HepG2 (cell line): ENCODE results near the gene TARS3. TPM values are rescaled to one million over a fixed set of nuclear protein-coding genes. Genes with fewer than 3 reads are reported as not detected.

Source experiments
- ISX ChIP-seq: sonication (generic); formaldehyde crosslinking; conservative IDR thresholded peaks from 2 replicates; pipeline ENCODE4 v1.5.0; 2020; ENCODE audit warnings: missing genetic modification reagents
- MED1 ChIP-seq: sonication (generic); formaldehyde crosslinking; IDR thresholded peaks from 2 replicates; pipeline ENCODE4 v1.4.0; 2020; ENCODE audit warnings: missing genetic modification reagents
- MIER3 ChIP-seq: IDR thresholded peaks from 2 replicates; pipeline ENCODE4 v1.6.1; 2016; ENCODE audit warnings: missing compliant biosample characterization, borderline replicate concordance
- MTA1 ChIP-seq: sonication (generic); formaldehyde crosslinking; IDR thresholded peaks from 2 replicates; pipeline ENCODE4 v1.4.0; 2020; ENCODE audit warnings: missing genetic modification reagents, mild to moderate bottlenecking, borderline replicate concordance
- NCOA5 ChIP-seq: sonication (generic); formaldehyde crosslinking; IDR thresholded peaks from 2 replicates; pipeline ENCODE4 v1.4.0; 2020; ENCODE audit warnings: missing genetic modification reagents
- NR3C1 ChIP-seq: sonication (generic); formaldehyde crosslinking; IDR thresholded peaks from 2 replicates; pipeline ENCODE4 v1.4.0; 2020; ENCODE audit warnings: missing genetic modification reagents
- PRPF4 ChIP-seq: fragments of 200-400 bp; formaldehyde crosslinking; IDR thresholded peaks from 2 replicates; pipeline ENCODE4 v1.6.1; 2016; ENCODE audit warnings: low read length, low read depth; ENCODE audit not compliant: poor library complexity, severe bottlenecking
- REL ChIP-seq: sonication (generic); formaldehyde crosslinking; conservative IDR thresholded peaks from 2 replicates; pipeline ENCODE4 v1.8.0; 2022; ENCODE audit warnings: mild to moderate bottlenecking, missing genetic modification reagents, moderate library complexity
- SP1 ChIP-seq, 2 experiments: fragments of 450-650 bp in 1 of 2; sonication (generic) in 1 of 2; formaldehyde crosslinking in 1 of 2; IDR thresholded peaks; 2 replicates each; pipeline versions ENCODE4 v1.4.0 to v1.6.1; 2016 to 2020; ENCODE audit warnings: missing genetic modification reagents in 1 of 2
- TEAD3 ChIP-seq: optimal IDR thresholded peaks from 2 replicates; pipeline ENCODE3; 2016; ENCODE audit warnings: borderline replicate concordance
- ZNF282 ChIP-seq: fragments of 450-650 bp; IDR thresholded peaks from 2 replicates; pipeline ENCODE4 v1.6.1; 2018; ENCODE audit not compliant: partially characterized antibody
- ZNF350 ChIP-seq: sonication (generic); formaldehyde crosslinking; IDR thresholded peaks from 2 replicates; pipeline ENCODE4 v1.4.0; 2020; ENCODE audit warnings: mild to moderate bottlenecking, low read depth, missing genetic modification reagents, borderline replicate concordance
- ZNF44 ChIP-seq: sonication (generic); formaldehyde crosslinking; IDR thresholded peaks from 2 replicates; pipeline ENCODE4 v1.5.1; 2020; ENCODE audit warnings: mild to moderate bottlenecking, missing genetic modification reagents
- ZNF501 ChIP-seq: sonication (generic); formaldehyde crosslinking; IDR thresholded peaks from 2 replicates; pipeline ENCODE4 v1.5.1; 2020; ENCODE audit warnings: mild to moderate bottlenecking, moderate library complexity, missing genetic modification reagents
- ZNF607 ChIP-seq: sonication (generic); formaldehyde crosslinking; IDR thresholded peaks from 2 replicates; pipeline ENCODE4 v1.5.1; 2020; ENCODE audit warnings: missing genetic modification reagents, mild to moderate bottlenecking, borderline replicate concordance
- ZNF839 ChIP-seq: sonication (generic); formaldehyde crosslinking; IDR thresholded peaks from 2 replicates; pipeline ENCODE4 v1.4.0; 2020; ENCODE audit warnings: missing genetic modification reagents, mild to moderate bottlenecking, borderline replicate concordance
- polyA plus RNA-seq, 8 experiments: library from polyadenylated mRNA; depleted of rRNA in 3 of 8; stranded (reverse) in 7 of 8; unstranded in 1 of 8; fragments of >200 nt; fragmentation: Illumina TruSeq in 4 of 8; extraction: Trizol in 4 of 8; gene quantifications; 2 replicates each; pipeline versions ENCODE4 v1.2.1 to v1.2.3, GENCODE V29; 2011 to 2016; ENCODE audit warnings: low read depth in 4 of 8, missing spikeins in 1 of 8, mixed read lengths in 1 of 8; ENCODE audit not compliant: insufficient read depth in 1 of 8
- total RNA-seq, 5 experiments: library from RNA; depleted of rRNA; stranded (reverse); fragments of >200 nt; fragmentation: Illumina TruSeq; extraction: Trizol; gene quantifications; 2 replicates each; pipeline ENCODE4 v1.2.3, GENCODE V29; 2016; ENCODE audit warnings: low read depth in 1 of 5
- TF ChIP-seq, protein P1 (sequence below): sonication (generic); formaldehyde crosslinking; conservative IDR thresholded peaks from 2 replicates; pipeline ENCODE4 v1.4.0; 2020; ENCODE audit warnings: mild to moderate bottlenecking, missing genetic modification reagents, moderate library complexity
- TF ChIP-seq, protein P2 (sequence below): sonication (generic); formaldehyde crosslinking; IDR thresholded peaks from 2 replicates; pipeline ENCODE4 v1.4.0; 2020; ENCODE audit warnings: mild to moderate bottlenecking, missing genetic modification reagents
- TF ChIP-seq, protein P3 (sequence below): sonication (generic); formaldehyde crosslinking; IDR thresholded peaks from 2 replicates; pipeline ENCODE4; 2020; ENCODE audit warnings: missing genetic modification reagents, mild to moderate bottlenecking, borderline replicate concordance
- TF ChIP-seq, protein P4 (sequence below): sonication (generic); formaldehyde crosslinking; IDR thresholded peaks from 2 replicates; pipeline ENCODE4 v1.4.0; 2020; ENCODE audit warnings: mild to moderate bottlenecking, missing genetic modification reagents
- TF ChIP-seq, protein P5 (sequence below): conservative IDR thresholded peaks from 2 replicates; pipeline ENCODE4 v1.6.1; 2018; ENCODE audit warnings: missing genetic modification reagents

The TARS3 gene
- total and polyA plus RNA-seq, 2 of the 13 experiments (the other 11 are each of a cell fraction or from before 2014, with no cell fraction given), result 4.1 to 11.7 TPM

DNA sequence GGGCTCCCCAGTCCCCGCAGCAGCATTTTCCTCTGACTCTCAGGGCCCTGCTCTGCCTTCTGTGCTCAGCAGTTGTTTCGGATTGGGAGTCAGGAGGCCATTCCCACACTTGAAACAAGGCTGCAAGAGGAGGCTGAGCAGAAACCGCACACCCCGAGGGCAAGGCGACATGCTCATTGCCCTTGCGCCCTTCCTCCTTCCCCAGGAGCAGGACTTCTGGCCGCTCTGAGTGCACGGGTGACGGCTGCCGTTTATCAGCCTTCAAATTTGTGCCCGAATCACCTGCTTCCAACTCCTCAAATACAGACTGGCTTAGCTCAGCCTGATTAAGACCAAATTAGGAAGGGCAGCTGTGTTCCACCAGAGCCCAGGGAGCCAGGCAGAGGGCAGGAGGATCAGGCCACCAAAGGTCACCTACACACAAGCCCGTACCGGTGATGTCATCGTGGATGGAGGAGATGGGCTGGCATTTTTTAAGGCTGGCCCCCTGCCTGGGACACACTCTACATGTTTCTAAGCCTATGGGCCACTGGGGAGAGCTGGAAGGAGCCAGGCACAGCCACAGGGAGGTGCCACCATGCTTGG, 110.2 kb downstream of the TARS3 start (continued):
- TF ChIP-seq, protein P1, sequence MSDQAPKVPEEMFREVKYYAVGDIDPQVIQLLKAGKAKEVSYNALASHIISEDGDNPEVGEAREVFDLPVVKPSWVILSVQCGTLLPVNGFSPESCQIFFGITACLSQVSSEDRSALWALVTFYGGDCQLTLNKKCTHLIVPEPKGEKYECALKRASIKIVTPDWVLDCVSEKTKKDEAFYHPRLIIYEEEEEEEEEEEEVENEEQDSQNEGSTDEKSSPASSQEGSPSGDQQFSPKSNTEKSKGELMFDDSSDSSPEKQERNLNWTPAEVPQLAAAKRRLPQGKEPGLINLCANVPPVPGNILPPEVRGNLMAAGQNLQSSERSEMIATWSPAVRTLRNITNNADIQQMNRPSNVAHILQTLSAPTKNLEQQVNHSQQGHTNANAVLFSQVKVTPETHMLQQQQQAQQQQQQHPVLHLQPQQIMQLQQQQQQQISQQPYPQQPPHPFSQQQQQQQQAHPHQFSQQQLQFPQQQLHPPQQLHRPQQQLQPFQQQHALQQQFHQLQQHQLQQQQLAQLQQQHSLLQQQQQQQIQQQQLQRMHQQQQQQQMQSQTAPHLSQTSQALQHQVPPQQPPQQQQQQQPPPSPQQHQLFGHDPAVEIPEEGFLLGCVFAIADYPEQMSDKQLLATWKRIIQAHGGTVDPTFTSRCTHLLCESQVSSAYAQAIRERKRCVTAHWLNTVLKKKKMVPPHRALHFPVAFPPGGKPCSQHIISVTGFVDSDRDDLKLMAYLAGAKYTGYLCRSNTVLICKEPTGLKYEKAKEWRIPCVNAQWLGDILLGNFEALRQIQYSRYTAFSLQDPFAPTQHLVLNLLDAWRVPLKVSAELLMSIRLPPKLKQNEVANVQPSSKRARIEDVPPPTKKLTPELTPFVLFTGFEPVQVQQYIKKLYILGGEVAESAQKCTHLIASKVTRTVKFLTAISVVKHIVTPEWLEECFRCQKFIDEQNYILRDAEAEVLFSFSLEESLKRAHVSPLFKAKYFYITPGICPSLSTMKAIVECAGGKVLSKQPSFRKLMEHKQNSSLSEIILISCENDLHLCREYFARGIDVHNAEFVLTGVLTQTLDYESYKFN (CRISPR knock-in tag), result no peak
- TF ChIP-seq, protein P2, sequence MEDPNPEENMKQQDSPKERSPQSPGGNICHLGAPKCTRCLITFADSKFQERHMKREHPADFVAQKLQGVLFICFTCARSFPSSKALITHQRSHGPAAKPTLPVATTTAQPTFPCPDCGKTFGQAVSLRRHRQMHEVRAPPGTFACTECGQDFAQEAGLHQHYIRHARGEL (CRISPR knock-in tag), result no peak
- TF ChIP-seq ZNF607, result no peak
- TF ChIP-seq ISX, result no peak
- TF ChIP-seq, protein P3, sequence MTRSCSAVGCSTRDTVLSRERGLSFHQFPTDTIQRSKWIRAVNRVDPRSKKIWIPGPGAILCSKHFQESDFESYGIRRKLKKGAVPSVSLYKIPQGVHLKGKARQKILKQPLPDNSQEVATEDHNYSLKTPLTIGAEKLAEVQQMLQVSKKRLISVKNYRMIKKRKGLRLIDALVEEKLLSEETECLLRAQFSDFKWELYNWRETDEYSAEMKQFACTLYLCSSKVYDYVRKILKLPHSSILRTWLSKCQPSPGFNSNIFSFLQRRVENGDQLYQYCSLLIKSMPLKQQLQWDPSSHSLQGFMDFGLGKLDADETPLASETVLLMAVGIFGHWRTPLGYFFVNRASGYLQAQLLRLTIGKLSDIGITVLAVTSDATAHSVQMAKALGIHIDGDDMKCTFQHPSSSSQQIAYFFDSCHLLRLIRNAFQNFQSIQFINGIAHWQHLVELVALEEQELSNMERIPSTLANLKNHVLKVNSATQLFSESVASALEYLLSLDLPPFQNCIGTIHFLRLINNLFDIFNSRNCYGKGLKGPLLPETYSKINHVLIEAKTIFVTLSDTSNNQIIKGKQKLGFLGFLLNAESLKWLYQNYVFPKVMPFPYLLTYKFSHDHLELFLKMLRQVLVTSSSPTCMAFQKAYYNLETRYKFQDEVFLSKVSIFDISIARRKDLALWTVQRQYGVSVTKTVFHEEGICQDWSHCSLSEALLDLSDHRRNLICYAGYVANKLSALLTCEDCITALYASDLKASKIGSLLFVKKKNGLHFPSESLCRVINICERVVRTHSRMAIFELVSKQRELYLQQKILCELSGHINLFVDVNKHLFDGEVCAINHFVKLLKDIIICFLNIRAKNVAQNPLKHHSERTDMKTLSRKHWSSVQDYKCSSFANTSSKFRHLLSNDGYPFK (CRISPR knock-in tag), result no peak
- no peak for TF ChIP-seq ZNF44 (CRISPR knock-in tag)
- no peak for TF ChIP-seq ZNF282
- TF ChIP-seq ZNF501, result no peak
- no peak for TF ChIP-seq PRPF4
- TF ChIP-seq SP1 (IDR thresholded peaks at IDR 0.05), result no peak
- TF ChIP-seq SP1 (CRISPR knock-in tag; IDR thresholded peaks at IDR 0.05), result no peak
- no peak for TF ChIP-seq MIER3 (CRISPR knock-in tag)
- TF ChIP-seq, protein P4, sequence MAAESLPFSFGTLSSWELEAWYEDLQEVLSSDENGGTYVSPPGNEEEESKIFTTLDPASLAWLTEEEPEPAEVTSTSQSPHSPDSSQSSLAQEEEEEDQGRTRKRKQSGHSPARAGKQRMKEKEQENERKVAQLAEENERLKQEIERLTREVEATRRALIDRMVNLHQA (CRISPR knock-in tag), result no peak
- TF ChIP-seq NCOA5 (CRISPR knock-in tag), result no peak
- no peak for TF ChIP-seq TEAD3 (CRISPR knock-in tag)
- TF ChIP-seq REL, result no peak
- TF ChIP-seq MTA1 (CRISPR knock-in tag), result no peak
- TF ChIP-seq, protein P5, sequence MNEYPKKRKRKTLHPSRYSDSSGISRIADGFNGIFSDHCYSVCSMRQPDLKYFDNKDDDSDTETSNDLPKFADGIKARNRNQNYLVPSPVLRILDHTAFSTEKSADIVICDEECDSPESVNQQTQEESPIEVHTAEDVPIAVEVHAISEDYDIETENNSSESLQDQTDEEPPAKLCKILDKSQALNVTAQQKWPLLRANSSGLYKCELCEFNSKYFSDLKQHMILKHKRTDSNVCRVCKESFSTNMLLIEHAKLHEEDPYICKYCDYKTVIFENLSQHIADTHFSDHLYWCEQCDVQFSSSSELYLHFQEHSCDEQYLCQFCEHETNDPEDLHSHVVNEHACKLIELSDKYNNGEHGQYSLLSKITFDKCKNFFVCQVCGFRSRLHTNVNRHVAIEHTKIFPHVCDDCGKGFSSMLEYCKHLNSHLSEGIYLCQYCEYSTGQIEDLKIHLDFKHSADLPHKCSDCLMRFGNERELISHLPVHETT (CRISPR knock-in tag), result no peak
- TF ChIP-seq ZNF839 (CRISPR knock-in tag), result no peak
- TF ChIP-seq ZNF350 (CRISPR knock-in tag), result no peak
- TF ChIP-seq NR3C1 (CRISPR knock-in tag), result no peak
- peak; percentile 23; the same call in 1 of the 2 replicates for TF ChIP-seq MED1 (CRISPR knock-in tag)
